ENCODE measurements around the gene LRMDA. TPM values are rescaled to one million over a fixed set of nuclear protein-coding genes. Genes with fewer than 3 reads are reported as not detected.

LRMDA gene
- total RNA-seq, 4 donors from 2014 or later: 2.2 to 7.8 (median 4.5) TPM

GRCh38 chr10:75484717-75485116, 53.3 kb downstream of the LRMDA start:
- no peaks in the 10 kb centered on the region for H3K27me3 ChIP-seq
- WGBS, 2 donors (ENCODE audit: low coverage in 1 of 2): 67% methylated on average over 1 of the region's 1 CpG; no CpG with 5 or more reads in 1 of the 2 donors
- TF ChIP-seq POLR2A (IDR thresholded peaks at IDR 0.05): no peak
- TF ChIP-seq EP300 (IDR thresholded peaks at IDR 0.05; ENCODE audit: low read depth): no peak
- no peak for TF ChIP-seq POLR2AphosphoS5 (IDR thresholded peaks at IDR 0.05)
- TF ChIP-seq, protein P1, sequence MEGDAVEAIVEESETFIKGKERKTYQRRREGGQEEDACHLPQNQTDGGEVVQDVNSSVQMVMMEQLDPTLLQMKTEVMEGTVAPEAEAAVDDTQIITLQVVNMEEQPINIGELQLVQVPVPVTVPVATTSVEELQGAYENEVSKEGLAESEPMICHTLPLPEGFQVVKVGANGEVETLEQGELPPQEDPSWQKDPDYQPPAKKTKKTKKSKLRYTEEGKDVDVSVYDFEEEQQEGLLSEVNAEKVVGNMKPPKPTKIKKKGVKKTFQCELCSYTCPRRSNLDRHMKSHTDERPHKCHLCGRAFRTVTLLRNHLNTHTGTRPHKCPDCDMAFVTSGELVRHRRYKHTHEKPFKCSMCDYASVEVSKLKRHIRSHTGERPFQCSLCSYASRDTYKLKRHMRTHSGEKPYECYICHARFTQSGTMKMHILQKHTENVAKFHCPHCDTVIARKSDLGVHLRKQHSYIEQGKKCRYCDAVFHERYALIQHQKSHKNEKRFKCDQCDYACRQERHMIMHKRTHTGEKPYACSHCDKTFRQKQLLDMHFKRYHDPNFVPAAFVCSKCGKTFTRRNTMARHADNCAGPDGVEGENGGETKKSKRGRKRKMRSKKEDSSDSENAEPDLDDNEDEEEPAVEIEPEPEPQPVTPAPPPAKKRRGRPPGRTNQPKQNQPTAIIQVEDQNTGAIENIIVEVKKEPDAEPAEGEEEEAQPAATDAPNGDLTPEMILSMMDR (IDR thresholded peaks at IDR 0.05): no peak
- in situ Hi-C loops (cut with MboI; ENCODE audit: low pct_ligation_motif_present in 1 of 4, low pct_unique_long_range_greater_than_20kb in 1 of 4, low sequenced_read_pairs in 3 of 4) (no loop called here), intact Hi-C loops (cut with DNase I; ENCODE audit: low total_unique reads) (no loop called here)
- H3K9me3 ChIP-seq: peaks cover 0 to 4% of the 10 kb centered on the region in 2 donors
- H3K4me3 ChIP-seq: no peak overlapping the region
- H3K27ac ChIP-seq: no peak overlapping the region
- no peak for DNase-seq
- H3K4me1 ChIP-seq: no peaks in the 10 kb centered on the region
- no peaks in the 10 kb centered on the region for H3K36me3 ChIP-seq

DNA sequence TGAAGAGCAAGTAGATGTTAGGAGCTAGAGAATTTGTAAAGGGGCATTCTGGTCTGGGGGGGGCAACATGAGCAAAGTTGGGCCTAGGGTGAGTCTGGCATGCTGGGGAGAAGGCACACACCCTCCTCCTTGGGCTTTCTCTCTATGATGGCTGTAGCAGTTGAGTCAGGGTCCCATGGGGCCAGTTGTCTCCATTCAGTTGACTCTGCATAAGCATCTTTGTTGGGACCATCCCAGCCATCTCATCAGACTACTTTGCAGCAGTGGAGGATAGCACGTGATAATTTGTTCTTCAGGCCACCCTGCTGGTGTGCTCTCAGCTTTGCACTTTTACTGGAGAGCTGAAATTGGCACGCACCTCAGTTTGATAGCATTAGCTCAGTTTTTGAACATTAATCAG, 55.2 kb downstream of the LRMDA start:
- intact Hi-C loops (cut with DNase I; ENCODE audit: low total_unique reads) (no loop called here), in situ Hi-C loops (cut with MboI; ENCODE audit: low pct_ligation_motif_present in 1 of 4, low pct_unique_long_range_greater_than_20kb in 1 of 4, low sequenced_read_pairs in 3 of 4) (no loop called here)
- WGBS, 2 donors (ENCODE audit: low coverage in 1 of 2): 72% methylated on average over 2 of the region's 2 CpGs; no CpG with 5 or more reads in 1 of the 2 donors
- no peaks in the 10 kb centered on the region for H3K36me3 ChIP-seq
- no peak overlapping the region for H3K27ac ChIP-seq
- H3K27me3 ChIP-seq: no peaks in the 10 kb centered on the region
- DNase-seq: no peak
- TF ChIP-seq EP300 (IDR thresholded peaks at IDR 0.05; ENCODE audit: low read depth) (no peak), POLR2AphosphoS5 (IDR thresholded peaks at IDR 0.05) (no peak), POLR2A (IDR thresholded peaks at IDR 0.05) (no peak)
- TF ChIP-seq, protein P1 (IDR thresholded peaks at IDR 0.05): no peak
- H3K4me1 ChIP-seq: no peaks in the 10 kb centered on the region
- peaks cover 0 to 4% of the 10 kb centered on the region in 2 donors for H3K9me3 ChIP-seq
- H3K4me3 ChIP-seq: no peak overlapping the region

DNA sequence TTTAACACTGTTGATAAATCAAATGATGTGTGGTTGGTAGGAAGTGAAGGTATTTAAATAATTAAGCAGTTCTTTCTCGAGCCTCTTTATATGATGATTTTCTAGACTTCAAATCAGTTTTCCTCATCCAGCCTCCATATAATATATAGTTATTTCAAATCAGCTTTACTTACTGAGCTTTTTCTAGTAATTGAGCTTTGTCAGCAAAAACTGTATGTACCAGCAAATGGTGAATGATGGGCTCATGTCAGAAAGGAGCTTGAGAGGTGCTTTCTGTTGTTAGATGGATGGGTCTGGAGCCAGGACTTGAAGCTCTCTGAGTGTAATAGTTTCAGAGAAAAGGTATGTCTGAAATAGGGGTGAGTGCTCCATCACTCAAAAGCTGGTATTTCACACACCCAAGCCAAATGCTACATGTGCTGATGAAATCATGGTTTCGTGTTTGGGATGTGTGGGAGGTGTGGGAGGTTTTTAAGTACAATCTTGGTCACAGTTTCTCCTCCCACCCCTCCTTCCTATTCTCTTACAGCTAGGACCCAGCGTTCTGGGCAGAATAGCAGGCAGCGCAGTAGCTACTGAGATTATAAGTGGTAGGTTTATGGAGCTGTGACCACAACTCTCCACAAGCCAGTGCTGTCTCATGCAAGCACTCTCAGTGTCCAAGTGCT, 55.8 kb downstream of the LRMDA start:
- in situ Hi-C loops (cut with MboI; ENCODE audit: low pct_ligation_motif_present in 1 of 4, low pct_unique_long_range_greater_than_20kb in 1 of 4, low sequenced_read_pairs in 3 of 4) (no loop called here), intact Hi-C loops (cut with DNase I; ENCODE audit: low total_unique reads) (no loop called here)
- H3K9me3 ChIP-seq: peaks cover 0 to 4% of the 10 kb centered on the region in 2 donors
- H3K27me3 ChIP-seq: no peaks in the 10 kb centered on the region
- no peaks in the 10 kb centered on the region for H3K36me3 ChIP-seq
- H3K27ac ChIP-seq: no peak overlapping the region
- no peak for TF ChIP-seq EP300 (IDR thresholded peaks at IDR 0.05; ENCODE audit: low read depth)
- no peak for TF ChIP-seq POLR2AphosphoS5 (IDR thresholded peaks at IDR 0.05)
- TF ChIP-seq, protein P1 (IDR thresholded peaks at IDR 0.05): no peak
- no peak for TF ChIP-seq POLR2A (IDR thresholded peaks at IDR 0.05)
- H3K4me1 ChIP-seq: no peaks in the 10 kb centered on the region
- 64 to 89% methylated on average over 1 to 4 of the region's 4 CpGs for WGBS, 2 donors (ENCODE audit: low coverage in 1 of 2)
- no peak for DNase-seq
- H3K4me3 ChIP-seq: no peak overlapping the region

- peaks cover 0 to 4% of the 10 kb centered on the region in 2 donors for H3K9me3 ChIP-seq
- H3K27ac ChIP-seq: no peak overlapping the region
- no peak overlapping the region for H3K4me3 ChIP-seq
- 56% methylated on average over 2 of the region's 2 CpGs; no CpG with 5 or more reads in 1 of the 2 donors for WGBS, 2 donors (ENCODE audit: low coverage in 1 of 2)
- H3K36me3 ChIP-seq: no peaks in the 10 kb centered on the region
- H3K4me1 ChIP-seq: no peaks in the 10 kb centered on the region
- no peaks in the 10 kb centered on the region for H3K27me3 ChIP-seq
- TF ChIP-seq, protein P1 (IDR thresholded peaks at IDR 0.05): no peak
- TF ChIP-seq EP300 (IDR thresholded peaks at IDR 0.05; ENCODE audit: low read depth): no peak
- intact Hi-C loops (cut with DNase I; ENCODE audit: low total_unique reads) (no loop called here), in situ Hi-C loops (cut with MboI; ENCODE audit: low pct_ligation_motif_present in 1 of 4, low pct_unique_long_range_greater_than_20kb in 1 of 4, low sequenced_read_pairs in 3 of 4) (no loop called here)
- no peak for DNase-seq
Measured at GRCh38 chr10:75487755-75488125, 56.3 kb downstream of the LRMDA start.

All from transverse colon (tissue), 4 donors.